ENCODE data around the gene OR5M11.
"Not testable (repeated sequence)": the region's sequence is repeated elsewhere in the genome, so short reads cannot be mapped to it uniquely, and the experiment has no call there.

Gene OR5M11

GRCh38 chr11:56543157-56543556, at the start of gene OR5M11:
Gene OR5M11, minus strand, starts transcription at chr11:56543257. Its CDS starts 0 bp downstream, at chr11:56543257.
- POLR2A ChIA-PET (ENCODE audit: low non-redundant PET): no interaction called here

DNA sequence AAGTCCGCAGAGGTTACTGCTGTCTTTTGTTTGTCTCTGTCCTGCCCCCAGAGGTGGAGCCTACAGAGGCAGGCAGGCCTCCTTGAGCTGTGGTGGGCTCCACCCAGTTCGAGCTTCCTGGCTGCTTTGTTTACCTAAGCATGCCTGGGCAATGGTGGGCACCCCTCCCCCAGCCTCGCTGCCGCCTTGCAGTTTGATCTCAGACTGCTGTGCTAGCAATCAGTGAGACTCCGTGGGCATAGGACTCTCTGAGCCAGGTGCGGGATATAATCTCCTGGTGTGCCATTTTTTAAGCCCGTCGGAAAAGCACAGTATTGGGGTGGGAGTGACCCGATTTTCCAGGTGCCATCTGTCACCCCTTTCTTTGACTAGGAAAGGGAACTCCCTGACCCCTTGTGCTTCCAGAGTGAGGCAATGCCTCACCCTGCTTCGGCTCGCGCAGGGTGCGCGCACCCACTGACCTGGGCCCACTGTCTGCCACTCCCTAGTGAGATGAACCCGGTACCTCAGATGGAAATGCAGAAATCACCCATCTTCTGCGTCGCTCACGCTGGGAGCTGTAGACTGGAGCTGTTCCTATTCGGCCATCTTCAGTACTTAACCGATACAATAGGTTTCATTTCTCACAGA, 49.1 kb upstream of the OR5M11 start:
- H3K27ac ChIP-seq; CTCF ChIA-PET; DNase-seq (ENCODE audit: low spot score); POLR2A ChIA-PET (ENCODE audit: low non-redundant PET): not testable (repeated sequence)

More at GRCh38 chr11:56543157-56543556, at the start of gene OR5M11:
- TF ChIP-seq, protein P1, sequence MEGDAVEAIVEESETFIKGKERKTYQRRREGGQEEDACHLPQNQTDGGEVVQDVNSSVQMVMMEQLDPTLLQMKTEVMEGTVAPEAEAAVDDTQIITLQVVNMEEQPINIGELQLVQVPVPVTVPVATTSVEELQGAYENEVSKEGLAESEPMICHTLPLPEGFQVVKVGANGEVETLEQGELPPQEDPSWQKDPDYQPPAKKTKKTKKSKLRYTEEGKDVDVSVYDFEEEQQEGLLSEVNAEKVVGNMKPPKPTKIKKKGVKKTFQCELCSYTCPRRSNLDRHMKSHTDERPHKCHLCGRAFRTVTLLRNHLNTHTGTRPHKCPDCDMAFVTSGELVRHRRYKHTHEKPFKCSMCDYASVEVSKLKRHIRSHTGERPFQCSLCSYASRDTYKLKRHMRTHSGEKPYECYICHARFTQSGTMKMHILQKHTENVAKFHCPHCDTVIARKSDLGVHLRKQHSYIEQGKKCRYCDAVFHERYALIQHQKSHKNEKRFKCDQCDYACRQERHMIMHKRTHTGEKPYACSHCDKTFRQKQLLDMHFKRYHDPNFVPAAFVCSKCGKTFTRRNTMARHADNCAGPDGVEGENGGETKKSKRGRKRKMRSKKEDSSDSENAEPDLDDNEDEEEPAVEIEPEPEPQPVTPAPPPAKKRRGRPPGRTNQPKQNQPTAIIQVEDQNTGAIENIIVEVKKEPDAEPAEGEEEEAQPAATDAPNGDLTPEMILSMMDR (conservative IDR thresholded peaks at IDR 0.05; ENCODE audit: low read depth): no peak
- H3K27ac ChIP-seq: no peak within 1 kb of the TSS
- CTCF ChIA-PET: no interaction called here
- DNase-seq (ENCODE audit: low spot score): no peak

- ChIA-PET CTCF (no interaction called here), POLR2A (ENCODE audit: low non-redundant PET) (no interaction called here)
- no peak for DNase-seq (ENCODE audit: low spot score)
- TF ChIP-seq, protein P1 (conservative IDR thresholded peaks at IDR 0.05; ENCODE audit: low read depth): no peak
- no peak within 1 kb of the TSS for H3K27ac ChIP-seq
Observed at GRCh38 chr11:56577621-56578020, 34.6 kb upstream of the OR5M11 start, which contains the start of gene OR5M10. Gene OR5M10, minus strand, starts transcription at chr11:56577721. Its CDS starts 0 bp downstream, at chr11:56577721.

GRCh38 chr11:56558574-56558973, 15.5 kb upstream of the OR5M11 start:
- ChIA-PET POLR2A (ENCODE audit: low non-redundant PET) (no interaction called here), CTCF (no interaction called here)
- no peak overlapping the region for H3K27ac ChIP-seq
- DNase-seq (ENCODE audit: low spot score): no peak
- TF ChIP-seq, protein P1 (conservative IDR thresholded peaks at IDR 0.05; ENCODE audit: low read depth): no peak

DNA sequence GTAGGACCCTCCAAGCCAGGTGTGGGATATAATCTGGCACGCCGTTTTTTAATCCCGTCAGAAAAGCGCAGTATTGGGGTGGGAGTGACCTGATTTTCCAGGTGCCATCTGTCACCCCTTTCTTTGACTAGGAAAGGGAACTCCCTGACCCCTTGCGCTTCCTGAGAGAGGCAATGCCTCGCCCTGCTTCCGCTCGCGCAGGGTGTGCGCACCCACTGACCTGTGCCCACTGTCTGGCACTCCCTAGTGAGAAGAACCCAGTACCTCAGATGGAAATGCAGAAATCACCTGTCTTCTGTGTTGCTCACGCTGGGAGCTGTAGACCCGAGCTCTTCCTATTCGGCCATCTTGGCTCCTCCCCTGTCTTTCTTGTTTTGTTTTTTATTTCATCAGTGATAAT, 11.6 kb upstream of the OR5M11 start:
- CTCF ChIA-PET; POLR2A ChIA-PET (ENCODE audit: low non-redundant PET); H3K27ac ChIP-seq; DNase-seq (ENCODE audit: low spot score): not testable (repeated sequence)

- CTCF ChIA-PET: no interaction called here
Observed at GRCh38 chr11:56545531-56545930, 2.5 kb upstream of the OR5M11 start.

GRCh38 chr11:56543739-56544138, 682 bp upstream of the OR5M11 start:
- no peak for DNase-seq (ENCODE audit: low spot score)
- no peak overlapping the region for H3K27ac ChIP-seq
- TF ChIP-seq, protein P1 (conservative IDR thresholded peaks at IDR 0.05; ENCODE audit: low read depth): no peak
- POLR2A ChIA-PET (ENCODE audit: low non-redundant PET): no interaction called here
- CTCF ChIA-PET: no interaction called here

More at GRCh38 chr11:56545531-56545930, 2.5 kb upstream of the OR5M11 start:
- H3K27ac ChIP-seq: no peak overlapping the region
- no peak for DNase-seq (ENCODE audit: low spot score)
- TF ChIP-seq, protein P1 (conservative IDR thresholded peaks at IDR 0.05; ENCODE audit: low read depth): no peak
- POLR2A ChIA-PET (ENCODE audit: low non-redundant PET): no interaction called here
